Lower leg skin (tissue), 3 donors: ENCODE measurements around the gene ENDOU.

Experiments used
- CTCF ChIP-seq, 3 donors: fragments of 450-650 bp; IDR thresholded peaks; one replicate each; pipeline ENCODE4 v1.5.1; 2016; ENCODE audit warnings: antibody characterized with exemption in 3 of 3, mild to moderate bottlenecking in 3 of 3, moderate library complexity in 2 of 3
- POLR2A ChIP-seq, 2 donors: fragments of 450-650 bp; IDR thresholded peaks; one replicate each; pipeline ENCODE4 v1.6.1; 2016 to 2017; ENCODE audit warnings: antibody characterized with exemption in 2 of 2, mild to moderate bottlenecking in 1 of 2, moderate library complexity in 1 of 2

GRCh38 chr12:47725091-47725772 lies at the start of gene ENDOU:
- TF ChIP-seq CTCF (IDR thresholded peaks at IDR 0.05) (no peak), POLR2A (IDR thresholded peaks at IDR 0.05) (no peak)
